ENCODE data around the gene MRPL32.

MRPL32 gene

GRCh38 chr7:42964293-42964692 lies 32.1 kb downstream of the MRPL32 start:
- no peak for DNase-seq

GRCh38 chr7:42964849-42965805 lies 33.0 kb downstream of the MRPL32 start:
- peak in 3 of 58 donors; percentile 7 to 29 (median 26) for DNase-seq

GRCh38 chr7:42967391-42967790 lies 35.2 kb downstream of the MRPL32 start:
- DNase-seq = no peak

- peak in 1 of 58 donors; percentile 17 for DNase-seq
Measured at GRCh38 chr7:42972699-42973500, 40.7 kb downstream of the MRPL32 start.

- no peak for DNase-seq
Measured at GRCh38 chr7:42976371-42976770, 44.2 kb downstream of the MRPL32 start.

- DNase-seq = no peak
Measured at GRCh38 chr7:42978496-42978895, 46.3 kb downstream of the MRPL32 start.

- DNase-seq = no peak
Measured at GRCh38 chr7:42980084-42980483, 47.9 kb downstream of the MRPL32 start.

GRCh38 chr7:42980514-42980913 lies 48.3 kb downstream of the MRPL32 start:
- DNase-seq = no peak

GRCh38 chr7:42981601-42982000 lies 49.4 kb downstream of the MRPL32 start:
- no peak for DNase-seq

GRCh38 chr7:42982604-42983115 lies 50.5 kb downstream of the MRPL32 start:
- DNase-seq = no peak

DNA sequence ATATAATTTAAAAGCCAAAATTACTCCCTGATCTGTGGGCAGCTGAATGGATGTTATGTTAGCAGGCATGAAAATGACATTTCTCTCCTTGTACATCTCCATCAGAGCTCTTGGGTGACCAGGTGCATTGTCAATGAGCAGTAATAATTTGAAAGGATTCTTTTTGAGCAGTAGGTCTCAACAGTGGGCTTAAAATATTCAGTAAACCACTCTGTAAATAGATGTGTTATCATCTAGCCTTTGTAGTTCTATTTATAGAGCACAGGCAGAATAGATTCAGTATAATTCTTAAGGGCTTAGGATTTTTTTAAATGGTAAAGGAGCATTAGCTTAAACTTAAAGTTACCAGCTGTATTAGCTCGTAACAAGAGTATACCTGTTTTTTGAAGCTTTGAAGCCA lies 52.0 kb downstream of the MRPL32 start:
- no peak for DNase-seq

DNA sequence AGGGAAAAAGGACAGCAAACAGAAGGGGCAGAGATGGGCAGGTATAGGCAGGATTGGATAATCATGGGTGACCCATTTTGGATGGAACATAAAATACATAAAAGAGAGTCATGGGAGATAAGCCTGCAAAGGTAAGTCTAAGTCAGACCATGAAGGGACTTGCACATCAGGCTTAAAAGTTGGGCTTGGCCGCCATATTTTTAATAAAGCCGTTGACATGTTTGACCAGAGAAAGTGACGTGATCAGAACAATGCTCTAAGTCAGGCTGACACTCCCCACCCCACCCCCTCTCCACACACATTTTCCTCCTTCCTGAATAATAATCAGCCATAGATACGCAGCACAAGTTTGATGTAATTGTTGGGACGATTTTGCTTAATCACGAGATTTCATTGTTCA lies 54.0 kb downstream of the MRPL32 start:
- DNase-seq = no peak

DNA sequence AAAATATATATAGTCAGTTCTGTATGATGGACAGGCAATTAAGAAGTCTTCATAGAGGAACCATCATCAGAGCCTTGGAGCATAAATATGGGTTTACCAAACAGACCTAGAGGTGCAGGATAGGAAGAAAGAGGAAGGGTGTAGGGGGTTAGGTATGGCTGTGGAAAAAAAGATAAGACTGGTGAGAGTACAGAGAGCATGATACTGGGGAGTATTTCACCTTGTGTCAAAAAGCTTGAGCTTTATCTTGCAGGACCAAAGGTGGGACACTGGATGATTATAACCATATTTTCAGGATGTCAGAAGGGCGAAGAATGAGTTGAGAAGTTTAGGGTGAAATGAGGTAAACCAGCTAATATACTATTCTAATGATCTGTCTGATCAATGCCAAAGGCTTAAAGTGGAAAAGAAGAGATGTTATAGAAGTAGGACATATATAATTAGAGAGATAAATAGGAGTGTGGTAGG lies 54.6 kb downstream of the MRPL32 start:
- DNase-seq = no peak
